ENCODE data around the gene FXYD6.

The FXYD6 gene

GRCh38 chr11:117849781-117850414 lies 26.6 kb downstream of the FXYD6 start:
- no peak for DNase-seq (ENCODE audit: low read depth in 2 of 2)

- peak; percentile 57 to 64 for DNase-seq (ENCODE audit: low read depth in 2 of 2)
Observed at GRCh38 chr11:117843666-117844484, 32.6 kb downstream of the FXYD6 start.

- DNase-seq (ENCODE audit: low read depth in 2 of 2) = no peak
Observed at GRCh38 chr11:117842131-117842941, 34.1 kb downstream of the FXYD6 start.

GRCh38 chr11:117841551-117842031 lies 34.9 kb downstream of the FXYD6 start:
- DNase-seq (ENCODE audit: low read depth in 2 of 2) = no peak

GRCh38 chr11:117840881-117841550 lies 35.4 kb downstream of the FXYD6 start:
- no peak for DNase-seq (ENCODE audit: low read depth in 2 of 2)

GRCh38 chr11:117839936-117840813 lies 36.3 kb downstream of the FXYD6 start:
- DNase-seq (ENCODE audit: low read depth in 2 of 2) = no peak

GRCh38 chr11:117839380-117839881 lies 37.0 kb downstream of the FXYD6 start:
- DNase-seq (ENCODE audit: low read depth in 2 of 2) = no peak

- no peak for DNase-seq (ENCODE audit: low read depth in 2 of 2)
Observed at GRCh38 chr11:117838901-117839300, 37.6 kb downstream of the FXYD6 start.

- no peak for DNase-seq (ENCODE audit: low read depth in 2 of 2)
Observed at GRCh38 chr11:117837791-117838190, 38.7 kb downstream of the FXYD6 start.

- DNase-seq (ENCODE audit: low read depth in 2 of 2) = no peak
Observed at GRCh38 chr11:117837070-117837776, 39.2 kb downstream of the FXYD6 start.

- DNase-seq (ENCODE audit: low read depth in 2 of 2) = no peak
Observed at GRCh38 chr11:117836077-117836960, 40.1 kb downstream of the FXYD6 start.

GRCh38 chr11:117835576-117835975 lies 40.9 kb downstream of the FXYD6 start:
- DNase-seq (ENCODE audit: low read depth in 2 of 2) = no peak

- DNase-seq (ENCODE audit: low read depth in 2 of 2) = no peak
Observed at GRCh38 chr11:117834838-117835443, 41.5 kb downstream of the FXYD6 start.

GRCh38 chr11:117834068-117834810 lies 42.2 kb downstream of the FXYD6 start:
- DNase-seq (ENCODE audit: low read depth in 2 of 2) = no peak

GRCh38 chr11:117833401-117833891 lies 43.0 kb downstream of the FXYD6 start:
- DNase-seq (ENCODE audit: low read depth in 2 of 2) = no peak

GRCh38 chr11:117832511-117832910 lies 43.9 kb downstream of the FXYD6 start:
- no peak for DNase-seq (ENCODE audit: low read depth in 2 of 2)

GRCh38 chr11:117831661-117832415 lies 44.6 kb downstream of the FXYD6 start:
- DNase-seq (ENCODE audit: low read depth in 2 of 2) = no peak
